GM20431 (cell line): ENCODE data around the gene CLIP2.
"Not testable (repeated sequence)": the region's sequence is repeated elsewhere in the genome, so short reads cannot be mapped to it uniquely, and the experiment has no call there.

Experiments used
- in situ Hi-C: fragments of 300-500 bp; cut with MseI, MboI; formaldehyde crosslinking; loops from one replicate; pipeline ENCODE4 v1.15.0; 2020; ENCODE audit warnings: low sequenced_read_pairs; ENCODE audit not compliant: unreplicated experiment

The CLIP2 gene

GRCh38 chr7:74400420-74401136, 111.4 kb downstream of the CLIP2 start:
- in situ Hi-C loops: no loop called here

GRCh38 chr7:74401137-74401859, 112.1 kb downstream of the CLIP2 start:
- in situ Hi-C loops: no loop called here

DNA sequence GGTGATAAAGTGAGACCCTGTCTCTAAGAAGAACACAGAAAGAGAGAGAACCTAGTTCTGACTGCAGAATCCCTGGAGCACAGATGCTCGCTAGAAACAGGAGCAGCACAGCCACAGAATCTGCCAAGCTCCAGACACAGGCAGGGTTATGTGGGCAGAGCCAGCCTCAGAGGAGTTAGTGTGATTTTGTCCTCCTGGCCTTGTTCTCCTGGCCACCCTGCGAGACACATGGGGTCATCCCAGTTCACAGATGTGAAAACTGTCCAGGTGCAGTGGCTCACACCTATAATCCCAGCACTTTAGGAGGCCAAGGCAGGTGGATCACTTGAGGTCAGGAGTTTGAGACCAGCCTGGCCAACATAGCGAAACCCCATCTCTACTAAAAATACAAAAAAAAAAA, 113.5 kb downstream of the CLIP2 start:
- in situ Hi-C loops: not testable (repeated sequence)

DNA sequence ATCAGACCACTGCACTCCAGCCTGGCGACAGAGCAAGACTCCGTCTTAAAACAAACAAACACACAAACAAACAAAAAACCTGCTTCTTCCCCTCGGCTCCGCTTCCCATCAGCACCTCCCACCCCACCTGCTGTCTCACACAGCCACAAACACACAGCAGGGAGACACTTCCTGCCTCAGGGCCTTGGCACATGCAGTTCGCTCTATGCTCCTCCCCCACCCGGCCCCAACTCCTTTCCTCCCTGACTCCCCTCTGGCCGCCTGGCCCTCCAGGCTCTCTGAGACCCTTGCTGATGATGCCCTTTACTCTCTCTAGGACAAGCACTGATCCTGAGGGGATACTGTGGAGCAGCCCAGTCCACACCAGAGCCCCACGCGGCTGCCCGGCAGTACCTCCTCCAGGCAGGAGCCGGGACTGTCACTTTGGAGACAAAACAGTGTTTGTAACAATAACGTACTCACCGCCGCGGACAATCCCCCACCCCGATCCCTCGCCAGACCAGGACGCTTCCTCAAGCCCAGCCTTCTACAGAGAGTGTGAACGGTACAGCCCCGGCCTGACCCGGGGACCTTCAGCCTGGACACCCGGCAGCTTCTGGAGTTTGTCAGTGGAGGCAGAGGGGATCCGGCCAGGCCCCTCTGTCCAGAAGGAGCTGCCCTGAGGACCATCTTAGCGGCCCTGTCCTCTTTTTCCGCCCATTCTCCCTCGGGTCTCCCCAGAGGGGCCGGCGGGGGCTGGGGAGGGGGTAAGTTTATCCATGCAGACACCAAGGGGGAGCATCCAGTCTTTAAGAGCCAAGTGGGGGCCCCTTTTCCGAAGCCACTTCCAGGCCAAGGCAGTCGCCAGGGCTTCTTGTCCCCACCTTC, 114.5 kb downstream of the CLIP2 start:
- in situ Hi-C loops: no loop called here

- in situ Hi-C loops: no loop called here
Observed at GRCh38 chr7:74404388-74404700, 115.1 kb downstream of the CLIP2 start.

GRCh38 chr7:74404741-74405140, 115.5 kb downstream of the CLIP2 start:
- in situ Hi-C loops: no loop called here

DNA sequence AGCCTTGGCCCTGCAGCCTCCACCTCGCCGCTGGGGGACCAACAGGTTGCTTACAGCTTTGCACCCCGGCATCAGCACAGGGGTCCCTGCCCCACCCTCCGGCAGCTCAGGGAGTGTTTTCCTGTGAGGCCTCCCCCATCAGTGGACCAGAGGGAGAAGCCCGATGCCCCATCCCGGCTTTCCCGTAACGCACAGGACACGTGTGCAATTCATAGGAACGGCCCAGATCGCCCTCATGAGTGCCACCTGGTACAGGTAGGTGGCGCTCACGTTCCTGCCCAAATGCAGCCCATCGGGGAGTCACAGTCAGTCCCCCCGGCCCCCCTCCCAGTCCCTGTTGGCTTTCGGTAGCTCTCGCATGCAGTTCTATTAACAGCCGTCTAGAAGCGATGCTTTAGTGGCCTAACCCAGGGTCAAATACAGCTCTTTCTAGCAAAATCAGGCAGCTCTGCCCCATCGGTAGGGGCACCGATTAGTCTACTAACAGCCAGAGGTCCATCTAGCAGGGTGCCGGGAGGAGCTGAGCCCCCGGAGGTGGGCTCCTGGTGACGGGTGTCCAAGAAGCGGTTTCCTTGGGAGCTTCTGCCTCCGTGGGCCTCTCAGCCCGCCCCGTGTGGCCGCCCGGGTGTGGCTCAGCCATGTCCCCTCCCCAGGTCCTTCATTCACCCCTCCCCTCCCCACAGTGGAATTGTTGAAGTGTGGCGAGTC, 116.1 kb downstream of the CLIP2 start:
- in situ Hi-C loops: no loop called here

- in situ Hi-C loops: no loop called here
Observed at GRCh38 chr7:74405899-74406512, 116.8 kb downstream of the CLIP2 start.

DNA sequence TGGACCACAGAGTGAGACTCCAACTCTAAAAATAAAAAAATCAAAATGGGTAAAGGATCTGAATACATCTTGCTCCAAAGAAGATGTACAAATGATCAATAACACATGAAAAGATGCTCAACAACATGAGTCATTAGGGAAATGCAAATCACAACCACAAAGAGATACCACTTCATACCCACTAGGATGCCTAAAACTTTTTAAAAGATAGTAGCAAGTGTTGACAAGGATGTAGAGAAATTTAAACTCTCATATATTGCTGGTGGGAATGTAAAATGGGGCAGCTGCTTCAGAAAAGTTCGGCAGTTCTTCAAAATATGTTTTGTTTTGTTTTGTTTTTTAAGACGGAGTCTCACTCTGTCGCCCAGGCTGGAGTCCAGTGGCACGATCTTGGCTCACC, 118.8 kb downstream of the CLIP2 start:
- in situ Hi-C loops: no loop called here

- in situ Hi-C loops: no loop called here
Observed at GRCh38 chr7:74409571-74409970, 120.4 kb downstream of the CLIP2 start.

DNA sequence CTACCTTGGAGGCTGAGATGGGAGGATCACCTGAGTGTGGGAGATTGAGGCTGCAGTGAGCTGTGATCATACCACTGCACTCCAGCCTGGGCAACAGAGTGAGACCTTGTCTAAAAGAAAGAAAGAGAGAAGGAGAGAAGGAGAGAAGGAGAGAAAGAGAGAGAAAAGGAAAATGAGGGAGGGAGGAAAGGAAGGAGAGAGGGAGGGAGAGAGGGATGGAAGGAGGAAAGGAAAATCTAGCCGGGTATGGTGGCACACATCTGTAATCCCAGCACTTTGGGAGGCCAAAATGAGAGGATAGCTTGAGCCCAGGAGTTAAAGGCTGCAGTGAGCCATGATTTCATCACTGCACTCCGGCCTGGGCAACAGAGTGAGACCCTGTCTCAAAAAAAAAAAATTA, 121.6 kb downstream of the CLIP2 start:
- in situ Hi-C loops: no loop called here

GRCh38 chr7:74411571-74411970, 122.4 kb downstream of the CLIP2 start:
- in situ Hi-C loops: not testable (repeated sequence)

DNA sequence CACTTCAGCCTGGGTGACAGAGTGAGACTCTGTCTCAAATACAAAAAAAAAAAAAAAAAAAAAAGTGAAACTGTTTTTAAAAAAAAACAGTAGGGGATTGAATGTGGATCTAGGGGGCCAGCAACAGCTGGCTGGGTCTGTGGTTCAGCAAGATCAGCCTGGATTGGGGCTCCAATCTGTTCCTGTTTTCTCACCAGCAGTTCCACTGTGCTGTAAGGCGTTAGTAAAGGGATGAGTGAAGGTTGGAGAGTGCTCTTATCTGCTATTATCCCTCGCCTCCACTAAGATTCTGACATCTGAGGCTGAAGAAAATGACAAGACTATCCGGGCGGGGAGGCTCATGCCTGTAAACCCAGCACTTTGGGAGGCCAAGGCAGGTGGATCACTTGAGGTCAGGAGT, 122.8 kb downstream of the CLIP2 start:
- in situ Hi-C loops: no loop called here

DNA sequence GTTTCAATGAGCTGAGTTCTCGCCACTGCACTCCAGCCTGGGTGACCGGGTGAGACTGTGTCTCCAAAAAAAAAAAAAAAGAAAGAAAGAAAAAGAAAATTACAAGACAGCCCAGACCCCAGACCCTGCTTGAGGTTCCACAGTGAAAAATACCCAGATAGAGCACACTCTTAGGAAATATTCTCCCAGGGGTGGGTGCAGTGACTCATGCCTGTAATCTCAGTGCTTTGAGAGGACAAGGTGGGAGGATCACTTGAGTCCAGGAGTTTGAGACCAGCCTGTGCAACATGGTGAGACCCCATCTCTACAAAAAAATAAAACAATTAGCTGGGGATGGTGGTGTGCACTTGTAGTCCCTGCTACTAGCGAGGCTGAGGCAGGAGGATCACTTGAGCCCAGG, 123.4 kb downstream of the CLIP2 start:
- in situ Hi-C loops: no loop called here

- in situ Hi-C loops: not testable (repeated sequence)
Observed at GRCh38 chr7:74414595-74415333, 125.6 kb downstream of the CLIP2 start.

DNA sequence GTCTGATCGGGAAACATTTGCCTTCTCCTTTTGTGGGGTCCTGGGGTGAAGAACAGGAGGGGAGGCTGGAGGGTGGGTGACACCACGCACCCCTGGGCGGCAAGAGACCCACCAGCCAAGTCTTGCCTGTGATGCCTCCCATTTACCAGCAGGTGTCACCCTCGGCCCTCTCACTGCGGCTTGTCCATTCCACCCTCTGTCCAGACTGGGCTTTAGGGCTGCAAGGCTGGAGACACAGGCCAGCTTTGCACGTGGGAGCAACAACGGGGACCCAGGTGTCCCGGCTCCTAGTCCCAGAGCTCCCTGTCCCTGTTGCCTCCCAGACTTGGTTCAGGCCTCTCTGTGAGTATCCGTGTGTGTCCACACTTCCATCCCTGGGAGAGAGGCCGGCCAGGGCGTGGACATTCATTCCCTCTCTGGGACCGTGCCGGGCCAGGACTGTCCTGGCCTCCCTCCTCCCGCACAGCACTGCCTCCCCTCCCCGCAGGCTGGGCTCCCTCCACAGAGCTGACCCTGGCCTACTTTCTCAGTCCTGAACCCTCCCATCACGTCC, 128.3 kb downstream of the CLIP2 start:
- in situ Hi-C loops: no loop called here

GRCh38 chr7:74418076-74418475, 128.9 kb downstream of the CLIP2 start:
- in situ Hi-C loops: no loop called here

GRCh38 chr7:74418538-74418937, 129.3 kb downstream of the CLIP2 start:
- in situ Hi-C loops: no loop called here

- in situ Hi-C loops: not testable (repeated sequence)
Observed at GRCh38 chr7:74419232-74419631, 130.0 kb downstream of the CLIP2 start.
